Activated T-cell treated with anti-CD3 and anti-CD28 coated beads for 1 hour (primary cell): ENCODE results near the gene DTNB.

Experiments
- DNase-seq: peaks from one replicate; pipeline ENCODE4 v3.0.0-alpha.2; 2020; ENCODE audit warnings: low read depth

DTNB gene

DNA sequence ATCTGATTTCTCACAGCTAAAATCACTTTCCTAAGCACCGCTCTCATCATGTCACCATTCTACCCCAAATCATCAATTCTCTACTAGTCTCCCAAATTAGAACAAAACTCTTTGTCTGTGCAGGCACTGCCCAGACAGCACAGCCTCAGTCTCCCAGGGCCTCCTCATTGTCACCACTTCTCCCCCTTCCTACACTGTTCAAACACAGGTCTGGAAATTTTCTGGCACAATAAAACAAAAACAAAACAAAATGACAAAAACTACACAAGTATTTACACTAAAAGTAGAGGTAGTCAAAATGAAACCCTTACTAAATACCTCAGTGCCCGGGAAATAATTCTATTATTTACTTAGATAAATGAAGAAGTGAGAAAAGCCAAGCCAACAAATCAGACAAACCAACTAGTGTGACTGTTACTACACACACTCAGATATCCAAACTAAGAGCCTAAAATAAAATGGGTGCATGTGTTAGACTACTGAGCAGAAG is 175.4 kb downstream of the DTNB start:
- DNase-seq, result no peak

DNA sequence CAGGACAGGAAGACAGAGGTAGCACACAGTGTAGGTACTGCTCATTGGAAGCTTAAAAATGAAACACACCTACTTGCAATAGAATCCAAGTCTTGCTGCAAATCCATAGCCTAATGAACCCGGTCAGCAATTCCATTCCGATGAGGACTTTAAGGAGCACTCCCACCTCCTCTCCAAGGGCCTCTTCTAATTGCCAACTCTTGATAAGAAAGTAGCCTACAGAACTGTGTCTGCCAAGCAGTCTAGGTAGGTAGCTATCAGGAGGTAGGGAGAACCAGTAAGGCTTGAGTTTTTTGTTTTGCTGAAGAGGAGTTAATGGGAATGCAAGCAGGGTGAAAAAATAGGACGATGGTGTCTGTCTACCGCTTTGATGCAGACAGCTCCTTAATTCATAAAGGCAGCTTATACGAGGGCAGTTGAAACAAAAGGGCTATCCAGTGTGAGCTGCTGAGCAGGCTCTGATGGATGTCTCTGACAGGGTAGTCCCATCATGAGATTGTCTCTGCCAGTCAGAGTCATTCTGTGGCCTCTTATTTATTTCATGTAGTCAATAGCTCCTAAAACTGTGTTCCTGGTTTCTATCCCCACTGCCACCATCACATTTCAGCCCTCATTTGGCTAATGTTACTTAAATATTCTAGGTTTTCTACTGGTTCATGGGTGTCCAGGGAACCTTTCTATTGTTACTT is 176.0 kb downstream of the DTNB start:
- no peak for DNase-seq

- DNase-seq, result no peak
These were observed 178.8 kb downstream of the DTNB start for GRCh38 chr2:25494616-25495015.

DNA sequence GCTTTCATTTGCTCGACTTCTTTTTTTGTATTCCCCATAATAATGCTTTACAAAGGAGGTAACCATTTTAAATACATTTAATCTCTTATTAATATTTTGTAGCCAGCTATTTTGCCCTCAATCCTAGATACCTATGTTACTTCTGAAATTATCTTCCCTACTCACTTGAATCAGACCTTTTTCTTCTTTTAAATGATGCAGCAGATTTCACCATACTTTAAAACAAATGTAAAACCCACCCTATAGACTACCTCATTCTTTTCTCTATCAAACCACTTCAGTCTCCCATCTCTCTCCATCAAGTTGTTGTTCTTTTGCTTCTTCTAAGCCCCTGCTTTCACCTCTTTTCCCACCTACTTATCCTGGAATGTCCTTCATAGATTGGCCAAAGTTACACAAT is 180.2 kb downstream of the DTNB start:
- DNase-seq, result no peak

GRCh38 chr2:25492726-25493125 is 180.7 kb downstream of the DTNB start:
- no peak for DNase-seq

DNA sequence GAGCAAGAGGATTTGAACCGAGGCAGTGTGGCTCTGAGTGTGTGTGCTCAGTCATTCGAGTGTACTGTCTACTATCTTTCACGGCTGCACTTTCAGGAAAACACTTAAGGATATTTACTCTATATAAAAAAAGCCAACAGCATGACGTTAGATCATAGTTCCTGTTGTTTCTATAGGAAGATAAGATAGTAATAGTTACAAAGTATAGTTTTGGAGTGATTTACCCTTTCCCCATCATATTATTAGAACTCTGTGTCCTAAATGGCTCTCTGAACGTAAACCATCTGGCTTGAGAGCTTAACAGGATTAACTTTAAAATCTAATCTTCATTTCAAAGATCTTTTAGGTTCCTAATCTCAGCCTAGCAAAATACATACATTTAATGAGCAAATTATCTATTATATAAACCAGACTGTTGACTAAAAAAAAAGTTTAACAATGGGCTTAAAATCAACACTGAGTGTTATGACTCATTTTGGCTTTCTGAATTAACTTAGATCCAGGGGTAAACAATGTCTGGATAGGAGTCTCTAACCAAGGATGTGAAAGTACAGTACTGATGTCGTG is 181.3 kb downstream of the DTNB start:
- DNase-seq, result no peak

GRCh38 chr2:25491003-25491696 is 182.2 kb downstream of the DTNB start:
- no peak for DNase-seq

- no peak for DNase-seq
These were observed 183.2 kb downstream of the DTNB start for GRCh38 chr2:25490217-25490616.

- no peak for DNase-seq
These were observed 183.7 kb downstream of the DTNB start for GRCh38 chr2:25489631-25490030.

GRCh38 chr2:25483607-25484266 is 189.6 kb downstream of the DTNB start:
- no peak for DNase-seq

GRCh38 chr2:25482341-25482740 is 191.0 kb downstream of the DTNB start:
- DNase-seq, result no peak

DNA sequence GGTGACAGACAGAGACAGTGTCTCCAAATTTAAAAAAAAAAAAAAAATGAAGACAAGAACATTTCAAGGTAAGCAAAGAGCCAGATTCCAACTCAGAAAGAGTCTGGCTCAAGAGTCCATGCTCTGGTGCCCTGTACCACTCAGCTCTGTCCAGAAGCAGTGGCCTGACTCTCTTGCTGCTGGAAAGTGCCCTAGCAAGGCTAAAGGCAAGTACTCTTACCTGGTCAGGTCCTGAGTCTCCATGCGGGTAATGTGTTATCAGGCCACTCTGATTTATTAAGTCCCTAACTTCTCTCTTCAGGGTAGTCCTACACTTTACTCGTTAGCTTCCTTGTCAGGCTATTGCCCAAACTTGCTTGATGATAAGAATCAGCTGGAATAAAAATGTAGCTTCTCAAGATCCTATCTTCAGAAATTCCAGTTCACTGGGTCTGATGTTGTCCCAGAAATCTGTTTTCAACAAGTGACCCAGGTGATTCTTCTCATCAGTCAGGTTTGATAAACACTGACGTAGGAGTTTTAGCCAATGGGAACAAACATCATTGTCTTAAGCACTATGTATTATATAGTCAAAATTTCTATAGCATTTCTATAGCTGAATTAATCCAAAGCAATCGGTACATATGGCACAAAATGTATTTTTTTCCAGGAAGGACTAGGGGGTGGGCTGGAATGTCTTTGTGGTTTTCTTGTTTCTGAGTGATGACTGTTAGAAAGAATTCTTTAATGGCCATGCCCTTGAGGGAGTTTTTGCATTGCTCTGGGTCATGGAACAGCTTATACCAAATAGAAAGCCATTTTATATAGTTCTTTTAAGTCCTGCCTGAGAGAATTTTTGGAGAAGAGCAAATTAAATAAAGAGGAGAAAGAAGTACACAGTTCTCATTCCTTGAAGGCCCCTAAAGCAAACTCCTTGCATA is 191.7 kb downstream of the DTNB start:
- no peak for DNase-seq

DNA sequence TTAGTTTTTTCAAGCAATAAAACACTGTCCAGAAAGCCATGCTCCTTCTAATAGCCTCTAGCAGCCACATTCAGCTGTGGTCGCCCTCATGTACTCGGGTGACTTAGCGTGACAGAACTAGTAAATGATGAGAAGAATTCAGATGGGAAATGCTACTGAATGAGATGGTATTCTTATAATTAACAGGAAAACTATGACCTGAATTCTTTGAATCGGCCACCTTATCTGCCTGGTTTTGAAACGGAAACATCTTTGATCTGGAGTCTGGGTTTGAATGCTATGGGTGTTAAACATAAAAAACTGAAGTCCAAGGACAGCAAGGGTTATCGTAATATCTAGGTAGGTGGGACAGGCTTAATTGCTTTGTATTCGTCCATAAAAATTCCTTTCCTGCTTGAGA is 192.8 kb downstream of the DTNB start:
- DNase-seq, result no peak

DNA sequence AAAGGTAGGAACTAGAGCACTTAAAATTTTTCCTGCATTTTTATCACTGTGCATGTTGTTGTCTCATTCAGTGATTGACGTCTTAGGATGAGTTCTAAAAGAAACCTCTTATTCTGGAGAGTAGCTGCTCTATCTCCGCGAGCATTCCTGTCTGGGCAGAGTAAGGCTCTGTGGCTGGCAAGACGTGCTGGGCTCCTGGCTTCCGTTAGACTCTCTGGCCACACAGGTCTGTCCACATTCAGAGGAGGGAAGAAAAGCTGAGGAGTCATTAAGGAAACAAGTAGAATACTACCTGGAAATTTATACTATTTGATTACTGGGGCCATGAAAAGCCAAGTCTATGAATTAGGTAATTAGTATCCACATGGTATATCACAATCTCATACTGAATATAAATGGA is 193.6 kb downstream of the DTNB start:
- DNase-seq, result no peak

- DNase-seq, result no peak
These were observed 194.6 kb downstream of the DTNB start for GRCh38 chr2:25478736-25479135.

DNA sequence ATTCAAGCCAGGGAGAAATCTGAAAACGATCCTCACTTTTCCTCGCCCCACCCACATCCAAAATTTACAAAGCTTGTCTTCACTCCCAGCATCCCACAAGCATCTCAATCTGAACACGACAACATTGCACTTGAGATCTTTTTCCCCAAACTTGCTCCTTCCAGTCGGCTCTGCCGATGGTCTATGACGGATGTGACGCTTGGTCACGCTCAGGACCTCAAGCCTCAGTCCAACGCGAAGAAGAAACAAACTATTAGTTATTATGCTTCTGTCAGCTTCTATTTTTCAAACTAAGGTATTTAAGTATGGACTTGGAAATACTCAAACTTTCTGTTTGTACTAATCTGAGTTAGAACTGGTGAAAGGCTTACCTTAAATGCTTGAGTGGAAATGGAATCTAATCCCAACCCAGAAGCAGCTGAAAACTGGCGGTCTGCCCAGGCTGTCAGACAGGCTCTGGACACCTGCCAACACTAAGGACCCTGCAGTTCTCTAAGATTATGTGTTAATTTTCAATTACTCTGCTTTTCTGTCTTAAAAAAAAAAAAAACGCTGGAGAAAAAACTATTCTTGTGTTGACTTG is 199.5 kb downstream of the DTNB start:
- DNase-seq, result no peak

DNA sequence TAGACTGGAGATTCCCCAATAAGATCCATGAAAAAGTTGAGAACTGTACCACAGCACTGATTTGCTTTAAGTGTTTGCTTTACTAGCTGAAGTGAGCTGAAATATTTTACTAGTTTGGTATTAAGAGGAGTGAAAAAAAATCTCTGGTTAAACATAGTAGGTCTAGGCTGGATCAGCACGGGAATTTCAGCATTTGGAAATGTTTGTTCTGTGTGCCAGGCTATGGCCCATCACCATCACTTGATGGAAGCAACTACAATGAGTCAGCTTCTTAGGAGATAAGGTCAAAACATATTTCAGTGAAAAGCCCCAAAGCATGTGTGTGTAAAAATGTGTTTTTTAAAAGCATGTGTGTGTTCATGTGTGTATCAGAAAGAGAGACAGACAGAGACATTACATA is 200.2 kb downstream of the DTNB start:
- no peak for DNase-seq

DNA sequence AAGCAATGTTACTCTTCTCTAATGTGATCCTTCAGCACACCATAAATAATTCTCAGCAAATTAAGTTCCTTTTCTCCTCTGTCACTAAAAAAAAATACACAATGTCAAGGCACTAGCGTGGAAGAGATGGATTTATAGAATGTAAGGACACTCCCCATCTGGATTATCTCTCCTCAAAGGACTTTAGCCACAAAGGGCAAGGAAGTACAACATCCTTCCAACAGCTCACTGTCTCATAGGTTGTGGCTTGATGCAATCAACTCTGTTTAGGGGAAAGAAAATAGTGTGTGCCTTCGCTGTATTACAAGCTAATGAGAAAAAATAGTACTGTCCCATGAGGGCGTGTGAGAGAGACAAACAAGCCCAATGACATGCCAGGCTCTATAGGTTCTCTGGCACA is 202.6 kb downstream of the DTNB start:
- no peak for DNase-seq

GRCh38 chr2:25467743-25468142 is 205.6 kb downstream of the DTNB start:
- DNase-seq, result no peak

GRCh38 chr2:25462021-25462420 is 211.4 kb downstream of the DTNB start:
- no peak for DNase-seq

GRCh38 chr2:25460261-25460905 is 213.0 kb downstream of the DTNB start:
- no peak for DNase-seq
